ENCODE data around the gene CCDC47. TPM values are rescaled to one million over a fixed set of nuclear protein-coding genes. Genes with fewer than 3 reads are reported as not detected.

Gene CCDC47
- total and polyA plus RNA-seq, 12 donors: 24.2 to 216 (median 93.1) TPM

- Histone ChIP-seq H3K4me3 (peak overlapping the region in 1 of 4 donors; percentile 91), H3K27me3 (no peaks in the 10 kb centered on the region), H3K4me1 (replicated peaks in 1 of 2) (peaks cover 10 to 15% of the 10 kb centered on the region in 2 donors), H3K9me3 (replicated peaks in 1 of 3) (no peaks in the 10 kb centered on the region), H3K27ac (peak overlapping the region in 2 of 5 donors; percentile 13 to 21), H3K36me3 (replicated peaks in 1 of 2) (peaks cover 0 to 22% of the 10 kb centered on the region in 2 donors)
- 66 to 70% (median 68%) methylated on average over 13 to 22 of the region's 22 CpGs for WGBS, 4 donors
- intact Hi-C loops (cut with DNase I): loop anchor here (5.0 to 10.0 kb wide), 2 partner anchors 73 to 75 kb away; partner anchors contain the start of gene MAP3K3 (in 2 of the 2)
- peak in 6 of 7 donors; percentile 33 to 77 (median 56) for DNase-seq
- TF ChIP-seq POLR2A (IDR thresholded peaks at IDR 0.05) (no peak), CTCF (IDR thresholded peaks at IDR 0.05) (peak; percentile 22 to 55 (median 42))
Measured at GRCh38 chr17:63697341-63698286, 75.8 kb downstream of the CCDC47 start.

GRCh38 chr17:63696381-63696961 is 76.9 kb downstream of the CCDC47 start:
- H3K36me3 ChIP-seq (replicated peaks in 1 of 2): peaks cover 0 to 33% of the 10 kb centered on the region in 2 donors
- 40 to 67% (median 60%) methylated on average over 3 to 9 of the region's 9 CpGs for WGBS, 4 donors
- H3K9me3 ChIP-seq (replicated peaks in 1 of 3): no peaks in the 10 kb centered on the region
- no peak overlapping the region for H3K4me3 ChIP-seq
- peaks cover 8 to 13% of the 10 kb centered on the region in 2 donors for H3K4me1 ChIP-seq (replicated peaks in 1 of 2)
- H3K27me3 ChIP-seq: no peaks in the 10 kb centered on the region
- intact Hi-C loops (cut with DNase I): loop anchor here (5.0 to 10.0 kb wide), 2 partner anchors 72 to 74 kb away; partner anchors contain the start of gene MAP3K3 (in 2 of the 2)
- TF ChIP-seq CTCF (IDR thresholded peaks at IDR 0.05) (peak in 5 of 6 experiments; percentile 13 to 43 (median 28)), POLR2A (IDR thresholded peaks at IDR 0.05) (no peak)
- peak overlapping the region in 2 of 5 donors; percentile 21 to 29 for H3K27ac ChIP-seq
- peak in 5 of 7 donors; percentile 33 to 67 (median 40) for DNase-seq

DNA sequence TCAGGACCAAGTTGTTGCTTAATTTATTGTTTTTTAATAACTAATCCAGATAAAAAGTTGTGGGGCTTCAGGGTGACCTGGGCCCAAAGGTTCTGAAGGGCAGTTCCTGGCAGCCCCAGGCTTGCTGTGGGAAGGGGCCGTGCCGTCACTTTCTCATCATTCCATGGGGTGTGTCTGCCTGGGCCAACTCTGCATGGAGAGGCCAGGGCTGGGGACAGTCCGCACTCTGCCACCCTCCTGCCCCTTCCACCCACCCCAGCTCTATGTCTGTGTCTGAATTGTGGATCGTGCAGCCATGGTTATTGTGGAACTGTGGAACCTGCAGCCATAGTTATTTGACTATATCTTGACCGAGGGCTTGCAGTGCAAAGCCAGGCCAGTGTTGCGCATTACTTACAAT is 77.5 kb downstream of the CCDC47 start:
- intact Hi-C loops (cut with DNase I): loop anchor here (5.0 to 10.0 kb wide), 2 partner anchors 71 to 74 kb away; partner anchors contain the start of gene MAP3K3 (in 2 of the 2)

More for the DNA sequence above, 77.5 kb downstream of the CCDC47 start:
- WGBS, 4 donors: 87 to 100% (median 93%) methylated on average over 3 to 6 of the region's 6 CpGs
- Histone ChIP-seq H3K27me3 (no peaks in the 10 kb centered on the region), H3K4me3 (no peak overlapping the region), H3K9me3 (replicated peaks in 1 of 3) (no peaks in the 10 kb centered on the region), H3K27ac (no peak overlapping the region), H3K4me1 (replicated peaks in 1 of 2) (peaks cover 2 to 7% of the 10 kb centered on the region in 2 donors), H3K36me3 (replicated peaks in 1 of 2) (peaks cover 0 to 38% of the 10 kb centered on the region in 2 donors)
- TF ChIP-seq CTCF (IDR thresholded peaks at IDR 0.05) (no peak), POLR2A (IDR thresholded peaks at IDR 0.05) (no peak)
- DNase-seq: no peak

Other genes with a start within 250 kb of the CCDC47 start
- gene DCAF7, start 223.1 kb downstream of the CCDC47 start, total RNA-seq: 10 to 100 TPM; 33.8 to 69.8 (median 48.8) TPM
- gene DCAF7, start 223.1 kb downstream of the CCDC47 start, polyA plus RNA-seq: 10 to 100 TPM; 12.2 to 50.6 (median 19.7) TPM
- 10 to 100 TPM; 16.2 to 29.0 (median 25.9) TPM for gene TACO1, start 172.7 kb downstream of the CCDC47 start, total RNA-seq
- gene TACO1, start 172.7 kb downstream of the CCDC47 start, polyA plus RNA-seq: 10 to 100 TPM; 15.4 to 32.1 (median 19.1) TPM
- 10 to 100 TPM; 16.5 to 47.1 (median 36.6) TPM for gene MAP3K3, start 151.2 kb downstream of the CCDC47 start, total RNA-seq
- gene MAP3K3, start 151.2 kb downstream of the CCDC47 start, polyA plus RNA-seq: 10 to 100 TPM; 11.6 to 32.3 (median 15.6) TPM
- 10 to 100 TPM in 7 of 9 donors, 1 to 10 TPM in 2; 6.3 to 20.1 (median 11.9) TPM for gene LIMD2, start 73.5 kb downstream of the CCDC47 start, total RNA-seq
- 10 to 100 TPM in 2 of 3 donors, 1 to 10 TPM in 1; 2.5 to 76.3 (median 34.6) TPM for gene LIMD2, start 73.5 kb downstream of the CCDC47 start, polyA plus RNA-seq
- gene STRADA, start 31.8 kb downstream of the CCDC47 start, total RNA-seq: 10 to 100 TPM; 16.7 to 91.1 (median 37.4) TPM
- 10 to 100 TPM; 34.5 to 67.6 (median 53.9) TPM for gene STRADA, start 31.8 kb downstream of the CCDC47 start, polyA plus RNA-seq
- gene DDX42, start 573 bp upstream of the CCDC47 start, total RNA-seq: 10 to 100 TPM; 45.0 to 99.8 (median 82.5) TPM
- gene DDX42, start 573 bp upstream of the CCDC47 start, polyA plus RNA-seq: 100 to 1,000 TPM in 1 of 3 donors, 10 to 100 TPM in 2; 80.3 to 109 (median 88.8) TPM
- gene PSMC5, start 53.8 kb upstream of the CCDC47 start, total RNA-seq: 100 to 1,000 TPM in 5 of 9 donors, 10 to 100 TPM in 4; 64.1 to 167 (median 125) TPM
- gene PSMC5, start 53.8 kb upstream of the CCDC47 start, polyA plus RNA-seq: 100 to 1,000 TPM; 232 to 273 (median 247) TPM
- 10 to 100 TPM; 32.4 to 56.1 (median 42.9) TPM for gene FTSJ3, start 54.1 kb upstream of the CCDC47 start, total RNA-seq
- 10 to 100 TPM; 19.4 to 54.1 (median 44.9) TPM for gene FTSJ3, start 54.1 kb upstream of the CCDC47 start, polyA plus RNA-seq
- gene SMARCD2, start 69.1 kb upstream of the CCDC47 start, total RNA-seq: 100 to 1,000 TPM in 4 of 9 donors, 10 to 100 TPM in 5; 41.9 to 185 (median 85.0) TPM
- 10 to 100 TPM; 43.1 to 53.7 (median 52.7) TPM for gene SMARCD2, start 69.1 kb upstream of the CCDC47 start, polyA plus RNA-seq
- gene CSH2, start 100.1 kb upstream of the CCDC47 start, total RNA-seq: under 1 TPM in 1 of 9 donors, not detected in 8; 0.61 TPM
- not detected for gene CSH2, start 100.1 kb upstream of the CCDC47 start, polyA plus RNA-seq
- gene GH2, start 108.3 kb upstream of the CCDC47 start, total RNA-seq: not detected
- not detected for gene GH2, start 108.3 kb upstream of the CCDC47 start, polyA plus RNA-seq
- gene CSH1, start 123.0 kb upstream of the CCDC47 start, total RNA-seq: 1 to 10 TPM in 1 of 9 donors, not detected in 8; 1.4 TPM
- gene CSH1, start 123.0 kb upstream of the CCDC47 start, polyA plus RNA-seq: not detected
- gene CSHL1, start 137.7 kb upstream of the CCDC47 start, total RNA-seq: not detected
- not detected for gene CSHL1, start 137.7 kb upstream of the CCDC47 start, polyA plus RNA-seq
- gene GH1, start 145.2 kb upstream of the CCDC47 start, total RNA-seq: not detected
- gene GH1, start 145.2 kb upstream of the CCDC47 start, polyA plus RNA-seq: not detected
- 1 to 10 TPM in 7 of 9 donors, under 1 TPM in 1, not detected in 1; 0.69 to 4.5 (median 2.2) TPM for gene CD79B, start 158.7 kb upstream of the CCDC47 start, total RNA-seq
- gene CD79B, start 158.7 kb upstream of the CCDC47 start, polyA plus RNA-seq: 1 to 10 TPM; 1.7 to 3.0 (median 2.5) TPM
- 1 to 10 TPM in 8 of 9 donors, under 1 TPM in 1; 0.30 to 4.2 (median 1.5) TPM for gene SCN4A, start 199.3 kb upstream of the CCDC47 start, total RNA-seq
- 1 to 10 TPM in 2 of 3 donors, under 1 TPM in 1; 0.42 to 1.9 (median 1.4) TPM for gene SCN4A, start 199.3 kb upstream of the CCDC47 start, polyA plus RNA-seq
- 1 to 10 TPM in 1 of 9 donors, under 1 TPM in 6, not detected in 2; 0.26 to 1.8 (median 0.57) TPM for gene PRR29, start 224.8 kb upstream of the CCDC47 start, total RNA-seq
- under 1 TPM; 0.05 to 0.72 (median 0.71) TPM for gene PRR29, start 224.8 kb upstream of the CCDC47 start, polyA plus RNA-seq
- gene ICAM2, start 247.0 kb upstream of the CCDC47 start, total RNA-seq: 10 to 100 TPM; 16.6 to 42.2 (median 18.7) TPM
- gene ICAM2, start 247.0 kb upstream of the CCDC47 start, polyA plus RNA-seq: 10 to 100 TPM in 2 of 3 donors, 1 to 10 TPM in 1; 9.6 to 40.5 (median 35.0) TPM

Data from adrenal gland (tissue), 12 donors.